ENCODE data around the gene MRPS23. TPM values are rescaled to one million over a fixed set of nuclear protein-coding genes. Genes with fewer than 3 reads are reported as not detected.
A peak's percentile ranks its signal among the peaks of the same experiment; 100 is the strongest.
"Not testable (repeated sequence)": the region's sequence is repeated elsewhere in the genome, so short reads cannot be mapped to it uniquely, and the experiment has no call there.

Gene MRPS23
- total and polyA plus RNA-seq, 7 experiments from 2014 or later = 13.0 to 42.8 (median 26.5) TPM

- intact Hi-C loops (cut with micrococcal nuclease) = loop anchor here (5.0 to 10.0 kb wide), 5 partner anchors 319 to 1854 kb away; partner anchors contain the start of genes C17orf67 (in 1 of the 2), DGKE (in 1 of the 2), PTRH2 (in 1 of the 2) and SCPEP1 (in 1 of the 2)
- no peak for ATAC-seq
- Mint-ChIP-seq H3K4me1 (peaks cover 20 to 44% (median 38%) of the 10 kb centered on the region in 7 donors), H3K4me3 (peak overlapping the region in 1 of 10 donors; percentile 16), H3K27me3 (peaks cover 0 to 3% (median 0%) of the 10 kb centered on the region in 5 donors), H3K9me3 (peaks cover 0 to 2% (median 0%) of the 10 kb centered on the region in 11 donors), H3K36me3 (peaks cover 0 to 11% (median 0%) of the 10 kb centered on the region in 5 donors), H3K27ac (peak overlapping the region in 2 of 9 donors; percentile 40 to 43)
- H3K27ac ChIP-seq (ENCODE audit: low read depth, low read length) = no peak overlapping the region
- peaks cover 17 to 25% of the 10 kb centered on the region in 2 donors for H3K4me1 ChIP-seq (ENCODE audit: control insufficient read depth in 2 of 2, insufficient read depth in 2 of 2, low read length in 2 of 2)
- no peaks in the 10 kb centered on the region for H3K36me3 ChIP-seq (ENCODE audit: control insufficient read depth in 2 of 3, insufficient read depth in 3 of 3, low read length in 3 of 3)
- ChIA-PET CTCF (interaction anchor here (0.6 to 7.4 kb wide), 5 partner anchors 133 to 565 kb away, joined by 3 to 46 read pairs (median 3); no protein-coding TSS in a partner anchor), POLR2A (interaction anchor here (0.5 to 0.8 kb wide), 3 partner anchors 141 to 857 kb away, joined by 3 to 7 read pairs (median 3); no protein-coding TSS in a partner anchor)
- DNase-seq = no peak
- H3K27me3 ChIP-seq (ENCODE audit: control insufficient read depth in 2 of 2, insufficient read depth in 2 of 2, low read length in 2 of 2) = no peaks in the 10 kb centered on the region
- H3K9me3 ChIP-seq (ENCODE audit: control insufficient read depth in 2 of 3, low read length in 3 of 3) = no peaks in the 10 kb centered on the region
- H3K4me3 ChIP-seq (ENCODE audit: low read length) = no peak overlapping the region
These were observed 3.9 kb upstream of the MRPS23 start for GRCh38 chr17:57853695-57854094.

GRCh38 chr17:57852955-57853328 is 3.1 kb upstream of the MRPS23 start:
- DNase-seq (no peak), ATAC-seq (no peak)
- H3K36me3 Mint-ChIP-seq = peaks cover 0 to 12% (median 0%) of the 10 kb centered on the region in 5 donors
- no peak overlapping the region for H3K27ac Mint-ChIP-seq
- no peaks in the 10 kb centered on the region for H3K9me3 ChIP-seq (ENCODE audit: control insufficient read depth in 2 of 3, low read length in 3 of 3)
- no peaks in the 10 kb centered on the region for H3K27me3 ChIP-seq (ENCODE audit: control insufficient read depth in 2 of 2, insufficient read depth in 2 of 2, low read length in 2 of 2)
- ChIA-PET POLR2A (interaction anchor here (0.6 to 1.5 kb wide), 2 partner anchors 19 to 141 kb away, joined by 3 read pairs; no protein-coding TSS in a partner anchor), CTCF (interaction anchor here (1.1 to 1.5 kb wide), 2 partner anchors 133 to 154 kb away, joined by 3 read pairs; no protein-coding TSS in a partner anchor)
- peaks cover 17 to 27% of the 10 kb centered on the region in 2 donors for H3K4me1 ChIP-seq (ENCODE audit: control insufficient read depth in 2 of 2, insufficient read depth in 2 of 2, low read length in 2 of 2)
- no peak overlapping the region for H3K27ac ChIP-seq (ENCODE audit: low read depth, low read length)
- intact Hi-C loops (cut with micrococcal nuclease) = loop anchor here (5.0 to 10.0 kb wide), 5 partner anchors 319 to 1854 kb away; partner anchors contain the start of genes C17orf67 (in 1 of the 2), DGKE (in 1 of the 2), PTRH2 (in 1 of the 2) and SCPEP1 (in 1 of the 2)
- H3K36me3 ChIP-seq (ENCODE audit: control insufficient read depth in 2 of 3, insufficient read depth in 3 of 3, low read length in 3 of 3) = peaks cover 0 to 4% (median 0%) of the 10 kb centered on the region in 3 experiments
- peak overlapping the region in 1 of 10 donors; percentile 21 for H3K4me3 Mint-ChIP-seq
- H3K4me3 ChIP-seq (ENCODE audit: low read length) = no peak overlapping the region
- no peaks in the 10 kb centered on the region for H3K27me3 Mint-ChIP-seq
- peaks cover 0 to 2% (median 0%) of the 10 kb centered on the region in 11 donors for H3K9me3 Mint-ChIP-seq
- peaks cover 20 to 47% (median 42%) of the 10 kb centered on the region in 7 donors for H3K4me1 Mint-ChIP-seq

GRCh38 chr17:57852092-57852954 is 2.5 kb upstream of the MRPS23 start:
- ATAC-seq (no peak), DNase-seq (no peak)
- no peaks in the 10 kb centered on the region for H3K27me3 Mint-ChIP-seq
- no peaks in the 10 kb centered on the region for H3K27me3 ChIP-seq (ENCODE audit: control insufficient read depth in 2 of 2, insufficient read depth in 2 of 2, low read length in 2 of 2)
- peaks cover 0 to 12% (median 0%) of the 10 kb centered on the region in 5 donors for H3K36me3 Mint-ChIP-seq
- CTCF ChIA-PET = no interaction called here
- peaks cover 0 to 6% (median 0%) of the 10 kb centered on the region in 3 experiments for H3K36me3 ChIP-seq (ENCODE audit: control insufficient read depth in 2 of 3, insufficient read depth in 3 of 3, low read length in 3 of 3)
- H3K4me1 ChIP-seq (ENCODE audit: control insufficient read depth in 2 of 2, insufficient read depth in 2 of 2, low read length in 2 of 2) = peaks cover 17 to 27% of the 10 kb centered on the region in 2 donors
- no peak overlapping the region for H3K4me3 ChIP-seq (ENCODE audit: low read length)
- H3K4me3 Mint-ChIP-seq = peak overlapping the region in 9 of 10 donors; percentile 60 to 99 (median 77)
- POLR2A ChIA-PET = interaction anchor here (0.6 to 4.5 kb wide), 4 partner anchors 19 to 154 kb away, joined by 3 to 40 read pairs (median 3); partner anchors contain the start of gene SRSF1
- H3K4me1 Mint-ChIP-seq = peaks cover 20 to 48% (median 41%) of the 10 kb centered on the region in 7 donors
- intact Hi-C loops (cut with micrococcal nuclease) = loop anchor here (5.0 to 10.0 kb wide), 5 partner anchors 320 to 1855 kb away; partner anchors contain the start of genes C17orf67 (in 1 of the 2), DGKE (in 1 of the 2), PTRH2 (in 1 of the 2) and SCPEP1 (in 1 of the 2)
- H3K27ac Mint-ChIP-seq = peak overlapping the region in 7 of 9 donors; percentile 36 to 100 (median 88)
- H3K9me3 ChIP-seq (ENCODE audit: control insufficient read depth in 2 of 3, low read length in 3 of 3) = no peaks in the 10 kb centered on the region
- H3K27ac ChIP-seq (ENCODE audit: low read depth, low read length) = no peak overlapping the region
- peaks cover 0 to 2% (median 0%) of the 10 kb centered on the region in 11 donors for H3K9me3 Mint-ChIP-seq

- ATAC-seq (no peak), DNase-seq (no peak)
- H3K4me1 Mint-ChIP-seq = peaks cover 24 to 63% (median 50%) of the 10 kb centered on the region in 7 donors
- peaks cover 0 to 17% (median 4%) of the 10 kb centered on the region in 5 donors for H3K36me3 Mint-ChIP-seq
- ChIA-PET CTCF (interaction anchor here (1.0 to 3.0 kb wide), 5 partner anchors 12 to 720 kb away, joined by 3 to 14 read pairs (median 3); no protein-coding TSS in a partner anchor), POLR2A (interaction anchor here (0.6 to 4.5 kb wide), 19 partner anchors 8 to 1247 kb away, joined by 3 to 40 read pairs (median 4); partner anchors contain the start of genes AKAP1, DYNLL2, MKS1 and SRSF1)
- peak overlapping the region; percentile 97 to 100 (median 100) for H3K27ac Mint-ChIP-seq
- Histone ChIP-seq H3K36me3 (ENCODE audit: control insufficient read depth in 2 of 3, insufficient read depth in 3 of 3, low read length in 3 of 3) (peaks cover 0 to 16% (median 0%) of the 10 kb centered on the region in 3 experiments), H3K27ac (ENCODE audit: low read depth, low read length) (peak overlapping the region; percentile 86), H3K27me3 (ENCODE audit: control insufficient read depth in 2 of 2, insufficient read depth in 2 of 2, low read length in 2 of 2) (no peaks in the 10 kb centered on the region), H3K4me1 (ENCODE audit: control insufficient read depth in 2 of 2, insufficient read depth in 2 of 2, low read length in 2 of 2) (peaks cover 20 to 27% of the 10 kb centered on the region in 2 donors), H3K9me3 (ENCODE audit: control insufficient read depth in 2 of 3, low read length in 3 of 3) (no peaks in the 10 kb centered on the region), H3K4me3 (ENCODE audit: low read length) (peak overlapping the region; percentile 88)
- no peaks in the 10 kb centered on the region for H3K27me3 Mint-ChIP-seq
- intact Hi-C loops (cut with micrococcal nuclease) = no loop called here
- H3K4me3 Mint-ChIP-seq = peak overlapping the region; percentile 92 to 100 (median 99)
- H3K9me3 Mint-ChIP-seq = peaks cover 0 to 2% (median 0%) of the 10 kb centered on the region in 11 donors
These were observed 526 bp downstream of the MRPS23 start for GRCh38 chr17:57849163-57849873.

GRCh38 chr17:57846056-57846945 is 3.5 kb downstream of the MRPS23 start:
- H3K9me3 ChIP-seq (ENCODE audit: control insufficient read depth in 2 of 3, low read length in 3 of 3); POLR2A ChIA-PET; H3K9me3 Mint-ChIP-seq; H3K27ac Mint-ChIP-seq; DNase-seq; intact Hi-C loops (cut with micrococcal nuclease); CTCF ChIA-PET; H3K27me3 ChIP-seq (ENCODE audit: control insufficient read depth in 2 of 2, insufficient read depth in 2 of 2, low read length in 2 of 2); H3K4me3 Mint-ChIP-seq; H3K27ac ChIP-seq (ENCODE audit: low read depth, low read length); H3K27me3 Mint-ChIP-seq; ATAC-seq; H3K4me3 ChIP-seq (ENCODE audit: low read length): not testable (repeated sequence)
- Histone ChIP-seq H3K36me3 (ENCODE audit: control insufficient read depth in 2 of 3, insufficient read depth in 3 of 3, low read length in 3 of 3) (peaks cover 0 to 16% (median 2%) of the 10 kb centered on the region in 3 experiments), H3K4me1 (ENCODE audit: control insufficient read depth in 2 of 2, insufficient read depth in 2 of 2, low read length in 2 of 2) (peaks cover 17 to 19% of the 10 kb centered on the region in 2 donors)
- H3K4me1 Mint-ChIP-seq = peaks cover 24 to 61% (median 49%) of the 10 kb centered on the region in 7 donors
- peaks cover 0 to 22% (median 12%) of the 10 kb centered on the region in 5 donors for H3K36me3 Mint-ChIP-seq
